Stomach (tissue), 9 donors: ENCODE results near the gene TTC28. TPM values are rescaled to one million over a fixed set of nuclear protein-coding genes. Genes with fewer than 3 reads are reported as not detected.

ENCODE experiments used
- DNase-seq, 2 donors: peaks; one replicate each; pipeline versions ENCODE4 v3.0.0 to v3.0.0-alpha.2; 2013 to 2019
- H3K27ac ChIP-seq, 5 donors: fragments of 200-600 bp in 4 of 5; sonication (generic) in 4 of 5; one replicate each; pipeline ENCODE4 v1.5.1; 2013 to 2019; ENCODE audit warnings: mild to moderate bottlenecking in 1 of 5, moderate library complexity in 1 of 5
- H3K27me3 ChIP-seq, 3 donors: fragments of 200-600 bp; sonication (generic); one replicate each; pipeline ENCODE4 v1.5.1; 2017 to 2019; ENCODE audit warnings: mixed run types in 1 of 3
- H3K36me3 ChIP-seq, 4 donors: fragments of 200-600 bp; sonication (generic); 1 replicate in 3 of 4; 2 replicates in 1 of 4; pipeline ENCODE4 v1.5.1; 2016 to 2019
- H3K4me1 ChIP-seq, 4 donors: fragments of 200-600 bp; sonication (generic); one replicate each; pipeline ENCODE4 v1.5.1; 2016 to 2019
- H3K4me3 ChIP-seq, 4 donors: fragments of 200-600 bp; sonication (generic) in 3 of 4; one replicate each; pipeline ENCODE4 v1.5.1; 2016 to 2019; ENCODE audit warnings: mild to moderate bottlenecking in 1 of 4
- H3K9me3 ChIP-seq, 4 donors: fragments of 200-600 bp; sonication (generic); one replicate each; pipeline ENCODE4 v1.5.1; 2016 to 2019
- CTCF ChIP-seq, 7 experiments: fragments of 450-650 bp in 4 of 7; fragments of 200-600 bp in 3 of 7; sonication (generic) in 3 of 7; IDR thresholded peaks; one replicate each; pipeline ENCODE4 v1.5.1; 2016 to 2019; ENCODE audit warnings: antibody characterized with exemption in 7 of 7, control low read depth in 2 of 7, mild to moderate bottlenecking in 1 of 7
- EP300 ChIP-seq: sonication (generic); formaldehyde crosslinking; IDR thresholded peaks from one replicate; pipeline ENCODE4 v1.6.1; 2017; ENCODE audit warnings: antibody characterized with exemption
- POLR2A ChIP-seq, 4 donors: fragments of 450-650 bp; IDR thresholded peaks; one replicate each; pipeline ENCODE4 v1.6.1; 2016; ENCODE audit warnings: antibody characterized with exemption in 4 of 4, control low read depth in 2 of 4, mild to moderate bottlenecking in 1 of 4, moderate library complexity in 1 of 4
- POLR2AphosphoS5 ChIP-seq, 3 donors: sonication (generic); formaldehyde crosslinking; IDR thresholded peaks; one replicate each; pipeline ENCODE4 v1.6.1; 2016; ENCODE audit warnings: antibody characterized with exemption in 3 of 3
- WGBS, 5 donors: extraction: QIAGEN DNeasy Blood & Tissue Kit in 3 of 5; methylation state at CpG; one replicate each; pipeline versions ENCODE4 v1.1.5 to v1.1.7; 2013 to 2018; 5-methylcytosine and 5-hydroxymethylcytosine counted together
- intact Hi-C: fragments of 100-400 bp; cut with DNase I; formaldehyde crosslinking; loops from one replicate; pipeline ENCODE4 v1.15.1; 2023; ENCODE audit warnings: low total_unique reads
- polyA plus RNA-seq, 3 donors: library from polyadenylated mRNA; stranded (reverse); fragments of 200-250 nt; gene quantifications; one replicate each; pipeline ENCODE4 v1.2.3, GENCODE V29; 2013
- total RNA-seq, 5 donors: library from RNA; depleted of rRNA; stranded (reverse); fragments of >200 nt; gene quantifications; one replicate each; pipeline versions ENCODE4 v1.1.0 to v1.2.3, GENCODE V29; 2014 to 2016
- donor health status: healthy with polysubstance abuse.
- donor health status: Bipolar disorder and iron deficiency.
- donor health status: healthy.

Gene TTC28
- total and polyA plus RNA-seq, 8 donors: 1.7 to 53.4 (median 24.6) TPM

GRCh38 chr22:28442711-28443525, 236.7 kb downstream of the TTC28 start:
- intact Hi-C loops: loop anchor here (10.0 kb wide), 1 partner anchor 388 kb away; no protein-coding TSS in a partner anchor
- 1 to 3% (median 1%) methylated on average over 26 to 29 of the region's 29 CpGs for WGBS, 5 donors

GRCh38 chr22:28442264-28442710, 237.4 kb downstream of the TTC28 start:
- 0 to 1% (median 1%) methylated on average over 13 to 23 of the region's 23 CpGs for WGBS, 5 donors
- TF ChIP-seq POLR2A (IDR thresholded peaks at IDR 0.05) (no peak), CTCF (IDR thresholded peaks at IDR 0.05) (peak in 5 of 7 experiments; percentile 42 to 79 (median 73)), POLR2AphosphoS5 (IDR thresholded peaks at IDR 0.05) (peak in 1 of 3 donors; percentile 32), EP300 (no peak)
- Histone ChIP-seq H3K27ac (peak overlapping the region; percentile 75 to 90 (median 86)), H3K36me3 (no peaks in the 10 kb centered on the region), H3K27me3 (no peaks in the 10 kb centered on the region), H3K4me1 (peaks cover 8 to 64% (median 38%) of the 10 kb centered on the region in 4 donors), H3K4me3 (peak overlapping the region; percentile 54 to 65 (median 62)), H3K9me3 (no peaks in the 10 kb centered on the region)
- peak; percentile 85 to 95 for DNase-seq
- intact Hi-C loops: loop anchor here (10.0 kb wide), 1 partner anchor 387 kb away; no protein-coding TSS in a partner anchor

More at GRCh38 chr22:28442711-28443525, 236.7 kb downstream of the TTC28 start:
- TF ChIP-seq EP300: no peak
- TF ChIP-seq POLR2A (IDR thresholded peaks at IDR 0.05): no peak
- TF ChIP-seq POLR2AphosphoS5 (IDR thresholded peaks at IDR 0.05): no peak
- TF ChIP-seq CTCF (IDR thresholded peaks at IDR 0.05): no peak
- peak overlapping the region; percentile 54 to 65 (median 62) for H3K4me3 ChIP-seq
- DNase-seq: peak; percentile 41 to 71
- H3K36me3 ChIP-seq: no peaks in the 10 kb centered on the region
- H3K27ac ChIP-seq: peak overlapping the region; percentile 75 to 90 (median 86)
- H3K9me3 ChIP-seq: no peaks in the 10 kb centered on the region
- H3K4me1 ChIP-seq: peaks cover 8 to 59% (median 38%) of the 10 kb centered on the region in 4 donors
- no peaks in the 10 kb centered on the region for H3K27me3 ChIP-seq

GRCh38 chr22:28441720-28442263, 237.8 kb downstream of the TTC28 start:
- 5 to 10% (median 8%) methylated on average over 16 of the region's 16 CpGs for WGBS, 5 donors
- Histone ChIP-seq H3K27me3 (no peaks in the 10 kb centered on the region), H3K4me3 (peak overlapping the region; percentile 54 to 65 (median 62)), H3K36me3 (no peaks in the 10 kb centered on the region), H3K9me3 (no peaks in the 10 kb centered on the region), H3K4me1 (peaks cover 8 to 64% (median 38%) of the 10 kb centered on the region in 4 donors), H3K27ac (peak overlapping the region; percentile 75 to 90 (median 86))
- TF ChIP-seq CTCF (IDR thresholded peaks at IDR 0.05): no peak
- TF ChIP-seq POLR2A (IDR thresholded peaks at IDR 0.05): no peak
- TF ChIP-seq POLR2AphosphoS5 (IDR thresholded peaks at IDR 0.05): no peak
- no peak for TF ChIP-seq EP300
- intact Hi-C loops: loop anchor here (10.0 kb wide), 1 partner anchor 387 kb away; no protein-coding TSS in a partner anchor
- DNase-seq: no peak
